Endodermal cell (in vitro differentiated cells): ENCODE measurements around the gene CLEC16A. TPM values are rescaled to one million over a fixed set of nuclear protein-coding genes. Genes with fewer than 3 reads are reported as not detected.

Experiments
- DNase-seq: peaks from one replicate; pipeline ENCODE4 v3.0.0-alpha.2; 2017
- H3K27ac ChIP-seq: 2 replicates; pipeline ENCODE4 v1.5.1; 2013; ENCODE audit warnings: mild to moderate bottlenecking, low read depth, low read length, moderate library complexity
- H3K27me3 ChIP-seq: 2 replicates; pipeline ENCODE4 v1.6.1; 2013; ENCODE audit warnings: mild to moderate bottlenecking, low read length, moderate library complexity; ENCODE audit not compliant: insufficient read depth, control insufficient read depth, poor library complexity, severe bottlenecking
- H3K36me3 ChIP-seq: 2 replicates; pipeline ENCODE4 v1.7.0; 2013; ENCODE audit warnings: mild to moderate bottlenecking, low read length, moderate library complexity; ENCODE audit not compliant: control insufficient read depth, insufficient read depth
- H3K4me1 ChIP-seq: one replicate; pipeline ENCODE4 v1.7.0; 2013; ENCODE audit warnings: low read length; ENCODE audit not compliant: control insufficient read depth, insufficient read depth
- H3K4me3 ChIP-seq: 2 replicates; pipeline ENCODE4 v1.5.1; 2013; ENCODE audit warnings: mild to moderate bottlenecking, low read length, moderate library complexity
- H3K9ac ChIP-seq: 2 replicates; pipeline ENCODE4 v1.6.1; 2013; ENCODE audit warnings: mild to moderate bottlenecking, low read length, moderate library complexity; ENCODE audit not compliant: poor library complexity, severe bottlenecking; ENCODE audit errors: extremely low read depth
- H3K9me3 ChIP-seq: 2 replicates; pipeline ENCODE4 v1.6.1; 2013; ENCODE audit warnings: mild to moderate bottlenecking, low read length, moderate library complexity; ENCODE audit not compliant: control insufficient read depth
- H3K27ac Mint-ChIP-seq: 2 replicates; pipeline ENCODE4 v1.8.0; 2020; ENCODE audit warnings: mixed read lengths
- H3K27me3 Mint-ChIP-seq: 2 replicates; pipeline ENCODE4 v1.8.0; 2021; ENCODE audit warnings: mild to moderate bottlenecking, mixed read lengths; ENCODE audit not compliant: insufficient read depth
- H3K36me3 Mint-ChIP-seq: 2 replicates; pipeline ENCODE4 v1.8.0; 2020; ENCODE audit warnings: low read depth, mixed read lengths
- H3K4me1 Mint-ChIP-seq: 2 replicates; pipeline ENCODE4 v1.8.0; 2020; ENCODE audit warnings: mixed read lengths
- H3K4me3 Mint-ChIP-seq: 2 replicates; pipeline ENCODE4 v1.8.0; 2020; ENCODE audit warnings: mild to moderate bottlenecking, moderate library complexity, mixed read lengths
- H3K9me3 Mint-ChIP-seq: 2 replicates; pipeline ENCODE4 v1.8.0; 2020; ENCODE audit warnings: mild to moderate bottlenecking, mixed read lengths
- CTCF ChIP-seq: fragments of 200-600 bp; sonication (generic); conservative IDR thresholded peaks from 2 replicates; pipeline ENCODE4 v1.5.0; 2021; ENCODE audit warnings: antibody characterized with exemption, mild to moderate bottlenecking
- WGBS, 2 experiments: methylation state at CpG; one replicate each; pipeline versions ENCODE4 v1.1.5 to v1.1.7; 2013; ENCODE audit warnings: missing lambda C conversion rate in 2 of 2, mixed read lengths in 1 of 2; ENCODE audit not compliant: insufficient coverage in 1 of 2, insufficient read length in 1 of 2; 5-methylcytosine and 5-hydroxymethylcytosine counted together
- total RNA-seq, 2 donors: library from RNA; stranded (reverse); fragmentation: NEBNext Ultra II Directional in 1 of 2; extraction: Animal tissue kit (Norgen Biotek cat#: 25700) in 1 of 2; gene quantifications; 2 replicates in 1 of 2; 3 replicates in 1 of 2; pipeline ENCODE4 v1.2.1, GENCODE V29; 2021

CLEC16A gene
- total RNA-seq, 2 donors from 2014 or later = 19.5 to 28.3 TPM

GRCh38 chr16:10918294-10919002, 25.9 kb upstream of the CLEC16A start:
- peaks cover 5% of the 10 kb centered on the region for H3K4me1 Mint-ChIP-seq

GRCh38 chr16:10919003-10919351, 25.4 kb upstream of the CLEC16A start:
- Histone ChIP-seq H3K27ac (no peak overlapping the region), H3K9ac (no peak overlapping the region), H3K4me1 (peaks cover 9% of the 10 kb centered on the region), H3K9me3 (no peaks in the 10 kb centered on the region), H3K27me3 (no peaks in the 10 kb centered on the region), H3K4me3 (no peak overlapping the region), H3K36me3 (no peaks in the 10 kb centered on the region)
- H3K27ac Mint-ChIP-seq = no peak overlapping the region
- H3K4me1 Mint-ChIP-seq = peaks cover 5% of the 10 kb centered on the region
- H3K4me3 Mint-ChIP-seq = no peak overlapping the region
- no peaks in the 10 kb centered on the region for H3K27me3 Mint-ChIP-seq
- no peak for TF ChIP-seq CTCF
- no peaks in the 10 kb centered on the region for H3K36me3 Mint-ChIP-seq
- 60 to 93% methylated on average over 2 to 7 of the region's 7 CpGs for WGBS, 2 experiments
- no peak for DNase-seq
- no peaks in the 10 kb centered on the region for H3K9me3 Mint-ChIP-seq

More at GRCh38 chr16:10918294-10919002, 25.9 kb upstream of the CLEC16A start:
- peak; percentile 94 for TF ChIP-seq CTCF
- no peak overlapping the region for H3K9ac ChIP-seq
- no peaks in the 10 kb centered on the region for H3K36me3 Mint-ChIP-seq
- H3K9me3 Mint-ChIP-seq = no peaks in the 10 kb centered on the region
- no peak overlapping the region for H3K4me3 Mint-ChIP-seq
- no peaks in the 10 kb centered on the region for H3K27me3 ChIP-seq
- H3K27ac Mint-ChIP-seq = no peak overlapping the region
- DNase-seq = peak; percentile 99
- WGBS, 2 experiments = 60 to 66% methylated on average over 11 to 21 of the region's 21 CpGs
- H3K36me3 ChIP-seq = no peaks in the 10 kb centered on the region
- peaks cover 9% of the 10 kb centered on the region for H3K4me1 ChIP-seq
- no peaks in the 10 kb centered on the region for H3K27me3 Mint-ChIP-seq
- H3K4me3 ChIP-seq = no peak overlapping the region
- no peaks in the 10 kb centered on the region for H3K9me3 ChIP-seq
- no peak overlapping the region for H3K27ac ChIP-seq

GRCh38 chr16:10920726-10921427, 23.5 kb upstream of the CLEC16A start:
- H3K27ac ChIP-seq = no peak overlapping the region
- H3K4me1 ChIP-seq = peaks cover 5% of the 10 kb centered on the region
- no peak overlapping the region for H3K4me3 ChIP-seq
- no peak for DNase-seq
- no peak overlapping the region for H3K9ac ChIP-seq
- peaks cover 7% of the 10 kb centered on the region for H3K36me3 Mint-ChIP-seq
- no peak for TF ChIP-seq CTCF
- no peaks in the 10 kb centered on the region for H3K27me3 ChIP-seq
- H3K36me3 ChIP-seq = no peaks in the 10 kb centered on the region
- no peak overlapping the region for H3K4me3 Mint-ChIP-seq
- H3K27ac Mint-ChIP-seq = no peak overlapping the region
- H3K9me3 ChIP-seq = no peaks in the 10 kb centered on the region
- no peaks in the 10 kb centered on the region for H3K27me3 Mint-ChIP-seq
- H3K4me1 Mint-ChIP-seq = peaks cover 2% of the 10 kb centered on the region
- WGBS, 2 experiments = 89 to 93% methylated on average over 11 to 15 of the region's 15 CpGs
- no peaks in the 10 kb centered on the region for H3K9me3 Mint-ChIP-seq
